HEK293 (cell line): Measurements from ENCODE around the gene FSTL5.

ENCODE experiments used
- ATF2 ChIP-seq: fragments of 450-650 bp; formaldehyde crosslinking; IDR thresholded peaks from 2 replicates; pipeline ENCODE4 v1.5.1; 2016; ENCODE audit warnings: missing biosample characterization, missing genetic modification characterization, low read depth
- CTCF ChIP-seq: fragments of 450-650 bp; formaldehyde crosslinking; IDR thresholded peaks from 2 replicates; pipeline ENCODE4 v1.5.1; 2016; ENCODE audit warnings: missing biosample characterization, missing genetic modification characterization
- REST ChIP-seq: fragments of 450-650 bp; formaldehyde crosslinking; IDR thresholded peaks from 2 replicates; pipeline ENCODE4 v1.5.1; 2016; ENCODE audit warnings: missing biosample characterization, missing genetic modification characterization
- SP2 ChIP-seq: fragments of 450-650 bp; formaldehyde crosslinking; IDR thresholded peaks from 2 replicates; pipeline ENCODE4 v1.5.1; 2016; ENCODE audit warnings: missing biosample characterization, missing genetic modification characterization
- ZBTB1 ChIP-seq: fragments of 450-650 bp; formaldehyde crosslinking; IDR thresholded peaks from 2 replicates; pipeline ENCODE4 v1.5.1; 2016; ENCODE audit warnings: missing biosample characterization, missing genetic modification characterization
- ZBTB26 ChIP-seq: fragments of 450-650 bp; formaldehyde crosslinking; optimal IDR thresholded peaks from 2 replicates; pipeline ENCODE3; 2016; ENCODE audit warnings: missing biosample characterization, mild to moderate bottlenecking, missing genetic modification characterization
- ZNF121 ChIP-seq: fragments of 450-650 bp; formaldehyde crosslinking; IDR thresholded peaks from 2 replicates; pipeline ENCODE4 v1.5.1; 2016; ENCODE audit warnings: missing biosample characterization, missing genetic modification characterization
- ZNF184 ChIP-seq: fragments of 450-650 bp; IDR thresholded peaks from 2 replicates; pipeline ENCODE4 v1.5.1; 2018; ENCODE audit warnings: missing biosample characterization, mild to moderate bottlenecking, missing genetic modification characterization
- ZNF394 ChIP-seq: fragments of 450-650 bp; formaldehyde crosslinking; IDR thresholded peaks from 2 replicates; pipeline ENCODE4 v1.5.1; 2016; ENCODE audit warnings: missing biosample characterization, missing genetic modification characterization, mild to moderate bottlenecking, moderate library complexity, borderline replicate concordance
- ZNF670 ChIP-seq: fragments of 450-650 bp; formaldehyde crosslinking; IDR thresholded peaks from 2 replicates; pipeline ENCODE4 v1.5.1; 2016; ENCODE audit warnings: missing biosample characterization, missing genetic modification characterization, low read depth
- ZNF785 ChIP-seq: fragments of 450-650 bp; formaldehyde crosslinking; IDR thresholded peaks from 2 replicates; pipeline ENCODE4 v1.5.1; 2016; ENCODE audit warnings: missing biosample characterization, missing genetic modification characterization

GRCh38 chr4:162010362-162010761 lies 153.4 kb downstream of the FSTL5 start:
- TF ChIP-seq ZNF670 (no peak), ZNF184 (tag by site-specific recombination) (no peak), REST (tag by site-specific recombination) (no peak), CTCF (tag by site-specific recombination) (no peak), ATF2 (tag by site-specific recombination) (no peak), ZNF394 (tag by site-specific recombination) (no peak), ZBTB1 (no peak), ZNF121 (tag by site-specific recombination) (no peak), SP2 (tag by site-specific recombination) (no peak), ZBTB26 (tag by site-specific recombination) (no peak), ZNF785 (no peak)
